Adipocyte (in vitro differentiated cells): ENCODE measurements around the gene MRTO4.
A peak's percentile ranks its signal among the peaks of the same experiment; 100 is the strongest.

Experiments used
- DNase-seq: peaks from one replicate; pipeline ENCODE4 v3.0.0-alpha.2; 2015; ENCODE audit warnings: low read depth
- H3K27me3 ChIP-seq: replicated peaks from 2 replicates; pipeline ENCODE4 v1.7.0; 2013; ENCODE audit warnings: mild to moderate bottlenecking, low read length, moderate library complexity; ENCODE audit not compliant: control insufficient read depth, insufficient read depth
- H3K36me3 ChIP-seq: 2 replicates; pipeline ENCODE4 v1.7.0; 2013; ENCODE audit warnings: low read length, mild to moderate bottlenecking, moderate library complexity; ENCODE audit not compliant: control insufficient read depth, insufficient read depth, severe bottlenecking
- H3K4me1 ChIP-seq: 2 replicates; pipeline ENCODE4 v1.7.0; 2013; ENCODE audit warnings: mild to moderate bottlenecking, low read length, moderate library complexity; ENCODE audit not compliant: control insufficient read depth, insufficient read depth
- H3K4me3 ChIP-seq: 2 replicates; pipeline ENCODE4 v1.7.0; 2013; ENCODE audit warnings: mild to moderate bottlenecking, low read length, moderate library complexity
- H3K9ac ChIP-seq: 2 replicates; pipeline ENCODE4 v1.7.0; 2013; ENCODE audit warnings: mild to moderate bottlenecking, low read length, moderate library complexity
- H3K9me3 ChIP-seq: 2 replicates; pipeline ENCODE4 v1.7.0; 2013; ENCODE audit warnings: mild to moderate bottlenecking, low read length, moderate library complexity; ENCODE audit not compliant: control insufficient read depth

The MRTO4 gene

GRCh38 chr1:19251305-19252196 is at the start of gene MRTO4, which contains the start of gene EMC1:
Gene MRTO4, plus strand, starts transcription at chr1:19251805. Its CDS starts 31 bp downstream, at chr1:19251836.
Gene EMC1, minus strand, starts transcription at chr1:19251524. Its CDS starts 15 bp downstream, at chr1:19251509.
- peak; percentile 95 for DNase-seq
- Histone ChIP-seq H3K27me3 (no peaks in the 10 kb centered on the region), H3K36me3 (peaks cover 15% of the 10 kb centered on the region), H3K4me3 (peak within 1 kb of the TSS; percentile 94), H3K9ac (peak within 1 kb of the TSS; percentile 93), H3K9me3 (no peaks in the 10 kb centered on the region), H3K4me1 (peaks cover 28% of the 10 kb centered on the region)

GRCh38 chr1:19202396-19202795 is 49.2 kb upstream of the MRTO4 start:
- H3K9me3 ChIP-seq = no peaks in the 10 kb centered on the region
- H3K36me3 ChIP-seq = peaks cover 42% of the 10 kb centered on the region
- no peak for DNase-seq
- H3K4me1 ChIP-seq = peaks cover 30% of the 10 kb centered on the region
- H3K27me3 ChIP-seq = no peaks in the 10 kb centered on the region
- no peak overlapping the region for H3K9ac ChIP-seq
- no peak overlapping the region for H3K4me3 ChIP-seq

GRCh38 chr1:19203440-19203839 is 48.2 kb upstream of the MRTO4 start:
- H3K4me1 ChIP-seq = peaks cover 36% of the 10 kb centered on the region
- H3K9ac ChIP-seq = no peak overlapping the region
- H3K4me3 ChIP-seq = no peak overlapping the region
- H3K27me3 ChIP-seq = no peaks in the 10 kb centered on the region
- DNase-seq = peak; percentile 21
- H3K9me3 ChIP-seq = no peaks in the 10 kb centered on the region
- peaks cover 31% of the 10 kb centered on the region for H3K36me3 ChIP-seq

- H3K9me3 ChIP-seq = no peaks in the 10 kb centered on the region
- no peaks in the 10 kb centered on the region for H3K27me3 ChIP-seq
- DNase-seq = peak; percentile 31
- H3K4me3 ChIP-seq = no peak overlapping the region
- peaks cover 33% of the 10 kb centered on the region for H3K4me1 ChIP-seq
- no peak overlapping the region for H3K9ac ChIP-seq
- peaks cover 19% of the 10 kb centered on the region for H3K36me3 ChIP-seq
These were observed 46.9 kb upstream of the MRTO4 start for GRCh38 chr1:19204446-19205266.

GRCh38 chr1:19205403-19205802 is 46.2 kb upstream of the MRTO4 start:
- no peak overlapping the region for H3K4me3 ChIP-seq
- no peak overlapping the region for H3K9ac ChIP-seq
- H3K36me3 ChIP-seq = peaks cover 12% of the 10 kb centered on the region
- H3K9me3 ChIP-seq = no peaks in the 10 kb centered on the region
- peaks cover 30% of the 10 kb centered on the region for H3K4me1 ChIP-seq
- no peak for DNase-seq
- no peaks in the 10 kb centered on the region for H3K27me3 ChIP-seq

- Histone ChIP-seq H3K4me1 (peaks cover 30% of the 10 kb centered on the region), H3K27me3 (no peaks in the 10 kb centered on the region), H3K9me3 (no peaks in the 10 kb centered on the region), H3K4me3 (no peak overlapping the region), H3K36me3 (peaks cover 8% of the 10 kb centered on the region), H3K9ac (no peak overlapping the region)
- DNase-seq = no peak
These were observed 45.8 kb upstream of the MRTO4 start for GRCh38 chr1:19205845-19206244.

- no peaks in the 10 kb centered on the region for H3K36me3 ChIP-seq
- peaks cover 41% of the 10 kb centered on the region for H3K4me1 ChIP-seq
- H3K9ac ChIP-seq = no peak overlapping the region
- no peak overlapping the region for H3K4me3 ChIP-seq
- H3K27me3 ChIP-seq = no peaks in the 10 kb centered on the region
- H3K9me3 ChIP-seq = no peaks in the 10 kb centered on the region
- no peak for DNase-seq
These were observed 44.7 kb upstream of the MRTO4 start for GRCh38 chr1:19206947-19207346.

- Histone ChIP-seq H3K36me3 (peaks cover 16% of the 10 kb centered on the region), H3K4me3 (peak overlapping the region; percentile 89), H3K27me3 (no peaks in the 10 kb centered on the region), H3K4me1 (peaks cover 42% of the 10 kb centered on the region), H3K9me3 (no peaks in the 10 kb centered on the region), H3K9ac (peak overlapping the region; percentile 93)
- peak; percentile 83 for DNase-seq
These were observed 42.7 kb upstream of the MRTO4 start for GRCh38 chr1:19208710-19209438.

- Histone ChIP-seq H3K4me1 (peaks cover 40% of the 10 kb centered on the region), H3K27me3 (no peaks in the 10 kb centered on the region), H3K9me3 (no peaks in the 10 kb centered on the region), H3K36me3 (peaks cover 22% of the 10 kb centered on the region), H3K4me3 (peak overlapping the region; percentile 89), H3K9ac (peak overlapping the region; percentile 93)
- DNase-seq = peak; percentile 76
These were observed 42.1 kb upstream of the MRTO4 start for GRCh38 chr1:19209439-19209989.

- Histone ChIP-seq H3K27me3 (no peaks in the 10 kb centered on the region), H3K9me3 (no peaks in the 10 kb centered on the region), H3K4me3 (peak within 1 kb of the TSS; percentile 89), H3K4me1 (peaks cover 34% of the 10 kb centered on the region), H3K36me3 (peaks cover 23% of the 10 kb centered on the region), H3K9ac (peak within 1 kb of the TSS; percentile 93)
- DNase-seq = peak; percentile 98
These were observed 41.4 kb upstream of the MRTO4 start, which contains the start of gene UBR4 for GRCh38 chr1:19209990-19210771. Gene UBR4, minus strand, starts transcription at chr1:19210266. Its CDS starts 18 bp downstream, at chr1:19210248.
